Panc1 (cell line): ENCODE results near the gene UBAC2.

Experiments
- POLR2AphosphoS5 ChIP-seq: IDR thresholded peaks from 2 replicates; pipeline ENCODE4 v1.6.1; 2012; ENCODE audit warnings: mild to moderate bottlenecking, low read depth, low read length, moderate library complexity
- SIN3A ChIP-seq: IDR thresholded peaks from 2 replicates; pipeline ENCODE4 v1.6.1; 2012; ENCODE audit warnings: low read depth, mild to moderate bottlenecking, low read length, moderate library complexity, borderline replicate concordance; ENCODE audit not compliant: insufficient read depth
- TCF7L2 ChIP-seq: IDR thresholded peaks from 2 replicates; pipeline ENCODE4 v1.6.1; 2011; ENCODE audit warnings: mild to moderate bottlenecking, low read depth, low read length, inconsistent platforms
- TF ChIP-seq, protein P1 (sequence below): fragments of 450-650 bp; IDR thresholded peaks from 2 replicates; pipeline ENCODE4 v1.5.1; 2017; ENCODE audit warnings: mild to moderate bottlenecking
- TF ChIP-seq, protein P2 (sequence below), 2 experiments: IDR thresholded peaks; 2 replicates each; pipeline ENCODE4 v1.6.1; 2011 to 2012; ENCODE audit warnings: low read depth in 2 of 2, control low read depth in 1 of 2, low read length in 1 of 2, mild to moderate bottlenecking in 1 of 2, moderate library complexity in 1 of 2; ENCODE audit not compliant: insufficient read depth in 1 of 2

DNA sequence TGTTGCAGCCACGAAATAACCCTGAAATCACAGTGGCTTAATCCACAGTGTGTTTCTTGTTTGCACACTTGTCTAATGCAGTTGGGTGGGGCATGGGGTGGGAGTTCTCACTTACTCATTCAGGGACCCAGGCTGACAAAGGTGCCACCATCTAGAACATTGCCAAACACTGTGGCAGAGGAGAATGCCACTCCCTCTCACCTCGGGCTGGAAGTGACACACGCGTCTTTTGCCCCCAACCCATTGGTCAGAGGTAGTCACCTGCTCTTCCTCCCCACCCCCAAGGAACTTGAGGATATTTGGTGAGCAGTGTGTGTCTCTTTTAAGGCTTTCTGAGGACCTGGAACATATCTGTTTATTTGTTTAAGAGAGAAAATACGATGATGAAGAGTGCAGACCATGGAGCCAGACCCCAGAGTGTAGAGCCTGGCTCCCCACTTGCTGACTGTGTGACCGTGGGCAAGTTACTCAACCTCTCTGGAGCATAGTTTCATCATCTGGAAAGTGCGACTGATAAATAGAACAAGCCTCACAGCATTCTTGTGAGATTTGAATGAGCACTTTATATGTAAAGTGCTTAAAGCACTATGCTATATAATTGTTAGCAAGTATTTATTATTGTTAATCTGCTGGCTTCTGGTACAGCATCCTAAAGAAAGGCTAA is 89.2 kb downstream of the UBAC2 start:
- TF ChIP-seq TCF7L2 (no peak), SIN3A (no peak), POLR2AphosphoS5 (no peak)
- TF ChIP-seq, protein P1, sequence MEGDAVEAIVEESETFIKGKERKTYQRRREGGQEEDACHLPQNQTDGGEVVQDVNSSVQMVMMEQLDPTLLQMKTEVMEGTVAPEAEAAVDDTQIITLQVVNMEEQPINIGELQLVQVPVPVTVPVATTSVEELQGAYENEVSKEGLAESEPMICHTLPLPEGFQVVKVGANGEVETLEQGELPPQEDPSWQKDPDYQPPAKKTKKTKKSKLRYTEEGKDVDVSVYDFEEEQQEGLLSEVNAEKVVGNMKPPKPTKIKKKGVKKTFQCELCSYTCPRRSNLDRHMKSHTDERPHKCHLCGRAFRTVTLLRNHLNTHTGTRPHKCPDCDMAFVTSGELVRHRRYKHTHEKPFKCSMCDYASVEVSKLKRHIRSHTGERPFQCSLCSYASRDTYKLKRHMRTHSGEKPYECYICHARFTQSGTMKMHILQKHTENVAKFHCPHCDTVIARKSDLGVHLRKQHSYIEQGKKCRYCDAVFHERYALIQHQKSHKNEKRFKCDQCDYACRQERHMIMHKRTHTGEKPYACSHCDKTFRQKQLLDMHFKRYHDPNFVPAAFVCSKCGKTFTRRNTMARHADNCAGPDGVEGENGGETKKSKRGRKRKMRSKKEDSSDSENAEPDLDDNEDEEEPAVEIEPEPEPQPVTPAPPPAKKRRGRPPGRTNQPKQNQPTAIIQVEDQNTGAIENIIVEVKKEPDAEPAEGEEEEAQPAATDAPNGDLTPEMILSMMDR: no peak
- TF ChIP-seq, protein P2, sequence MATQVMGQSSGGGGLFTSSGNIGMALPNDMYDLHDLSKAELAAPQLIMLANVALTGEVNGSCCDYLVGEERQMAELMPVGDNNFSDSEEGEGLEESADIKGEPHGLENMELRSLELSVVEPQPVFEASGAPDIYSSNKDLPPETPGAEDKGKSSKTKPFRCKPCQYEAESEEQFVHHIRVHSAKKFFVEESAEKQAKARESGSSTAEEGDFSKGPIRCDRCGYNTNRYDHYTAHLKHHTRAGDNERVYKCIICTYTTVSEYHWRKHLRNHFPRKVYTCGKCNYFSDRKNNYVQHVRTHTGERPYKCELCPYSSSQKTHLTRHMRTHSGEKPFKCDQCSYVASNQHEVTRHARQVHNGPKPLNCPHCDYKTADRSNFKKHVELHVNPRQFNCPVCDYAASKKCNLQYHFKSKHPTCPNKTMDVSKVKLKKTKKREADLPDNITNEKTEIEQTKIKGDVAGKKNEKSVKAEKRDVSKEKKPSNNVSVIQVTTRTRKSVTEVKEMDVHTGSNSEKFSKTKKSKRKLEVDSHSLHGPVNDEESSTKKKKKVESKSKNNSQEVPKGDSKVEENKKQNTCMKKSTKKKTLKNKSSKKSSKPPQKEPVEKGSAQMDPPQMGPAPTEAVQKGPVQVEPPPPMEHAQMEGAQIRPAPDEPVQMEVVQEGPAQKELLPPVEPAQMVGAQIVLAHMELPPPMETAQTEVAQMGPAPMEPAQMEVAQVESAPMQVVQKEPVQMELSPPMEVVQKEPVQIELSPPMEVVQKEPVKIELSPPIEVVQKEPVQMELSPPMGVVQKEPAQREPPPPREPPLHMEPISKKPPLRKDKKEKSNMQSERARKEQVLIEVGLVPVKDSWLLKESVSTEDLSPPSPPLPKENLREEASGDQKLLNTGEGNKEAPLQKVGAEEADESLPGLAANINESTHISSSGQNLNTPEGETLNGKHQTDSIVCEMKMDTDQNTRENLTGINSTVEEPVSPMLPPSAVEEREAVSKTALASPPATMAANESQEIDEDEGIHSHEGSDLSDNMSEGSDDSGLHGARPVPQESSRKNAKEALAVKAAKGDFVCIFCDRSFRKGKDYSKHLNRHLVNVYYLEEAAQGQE (IDR thresholded peaks at IDR 0.05; ENCODE audit: insufficient read depth in 1 of 2, low read depth in 2 of 2, low read length in 1 of 2): no peak
